ENCODE data around the gene BAZ1B. TPM values are rescaled to one million over a fixed set of nuclear protein-coding genes. Genes with fewer than 3 reads are reported as not detected.
"Not testable (repeated sequence)": the region's sequence is repeated elsewhere in the genome, so short reads cannot be mapped to it uniquely, and the experiment has no call there.

The BAZ1B gene
- total RNA-seq, 1 donor from 2014 or later = 47.2 TPM

DNA sequence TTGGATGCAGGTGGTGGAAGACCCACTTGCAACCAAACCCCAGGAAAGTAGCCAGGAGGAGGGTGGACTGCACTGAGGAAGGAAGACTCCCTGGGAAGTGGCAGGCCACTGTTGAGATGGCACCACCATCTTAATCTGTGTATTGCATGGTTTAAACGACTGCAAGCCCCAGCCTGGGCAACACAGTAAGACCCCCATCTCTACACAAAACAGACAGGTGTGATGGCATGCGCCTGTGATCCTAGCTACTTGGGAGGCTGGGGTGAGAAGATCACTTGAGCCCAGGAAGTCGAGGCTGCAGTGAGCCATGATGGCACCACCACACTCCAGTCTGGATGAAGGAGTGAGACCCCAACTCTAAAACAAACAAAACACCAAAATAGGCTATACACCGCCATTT, 45.0 kb upstream of the BAZ1B start:
- TF ChIP-seq, protein P1, sequence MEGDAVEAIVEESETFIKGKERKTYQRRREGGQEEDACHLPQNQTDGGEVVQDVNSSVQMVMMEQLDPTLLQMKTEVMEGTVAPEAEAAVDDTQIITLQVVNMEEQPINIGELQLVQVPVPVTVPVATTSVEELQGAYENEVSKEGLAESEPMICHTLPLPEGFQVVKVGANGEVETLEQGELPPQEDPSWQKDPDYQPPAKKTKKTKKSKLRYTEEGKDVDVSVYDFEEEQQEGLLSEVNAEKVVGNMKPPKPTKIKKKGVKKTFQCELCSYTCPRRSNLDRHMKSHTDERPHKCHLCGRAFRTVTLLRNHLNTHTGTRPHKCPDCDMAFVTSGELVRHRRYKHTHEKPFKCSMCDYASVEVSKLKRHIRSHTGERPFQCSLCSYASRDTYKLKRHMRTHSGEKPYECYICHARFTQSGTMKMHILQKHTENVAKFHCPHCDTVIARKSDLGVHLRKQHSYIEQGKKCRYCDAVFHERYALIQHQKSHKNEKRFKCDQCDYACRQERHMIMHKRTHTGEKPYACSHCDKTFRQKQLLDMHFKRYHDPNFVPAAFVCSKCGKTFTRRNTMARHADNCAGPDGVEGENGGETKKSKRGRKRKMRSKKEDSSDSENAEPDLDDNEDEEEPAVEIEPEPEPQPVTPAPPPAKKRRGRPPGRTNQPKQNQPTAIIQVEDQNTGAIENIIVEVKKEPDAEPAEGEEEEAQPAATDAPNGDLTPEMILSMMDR (conservative IDR thresholded peaks at IDR 0.05; ENCODE audit: low read depth, low read length) = no peak
- H3K4me3 ChIP-seq (ENCODE audit: low read depth, low read length) = no peak overlapping the region

DNA sequence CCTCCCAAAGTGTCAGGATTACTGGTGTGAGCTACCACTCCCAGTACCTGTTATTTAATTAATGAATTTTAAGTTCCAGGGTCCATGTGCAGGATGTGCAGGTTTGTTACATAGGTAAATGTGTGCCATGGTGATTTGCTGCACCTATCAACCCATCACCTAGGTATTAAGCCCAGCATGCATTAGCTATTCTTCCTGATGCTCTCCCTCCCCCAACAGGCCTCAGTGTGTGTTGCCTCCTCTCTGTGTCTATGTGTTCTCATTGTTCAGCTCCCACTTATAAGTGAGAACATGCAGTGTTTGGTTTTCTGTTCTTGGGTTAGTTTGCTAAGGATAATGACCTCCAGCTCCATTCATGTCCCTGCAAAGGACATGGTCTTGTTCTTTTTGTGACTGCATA, 44.3 kb upstream of the BAZ1B start:
- not testable (repeated sequence) for DNase-seq (ENCODE audit: low read depth); H3K4me3 ChIP-seq (ENCODE audit: low read depth, low read length)

More for the DNA sequence above, 45.0 kb upstream of the BAZ1B start:
- no peak for DNase-seq (ENCODE audit: low read depth)

DNA sequence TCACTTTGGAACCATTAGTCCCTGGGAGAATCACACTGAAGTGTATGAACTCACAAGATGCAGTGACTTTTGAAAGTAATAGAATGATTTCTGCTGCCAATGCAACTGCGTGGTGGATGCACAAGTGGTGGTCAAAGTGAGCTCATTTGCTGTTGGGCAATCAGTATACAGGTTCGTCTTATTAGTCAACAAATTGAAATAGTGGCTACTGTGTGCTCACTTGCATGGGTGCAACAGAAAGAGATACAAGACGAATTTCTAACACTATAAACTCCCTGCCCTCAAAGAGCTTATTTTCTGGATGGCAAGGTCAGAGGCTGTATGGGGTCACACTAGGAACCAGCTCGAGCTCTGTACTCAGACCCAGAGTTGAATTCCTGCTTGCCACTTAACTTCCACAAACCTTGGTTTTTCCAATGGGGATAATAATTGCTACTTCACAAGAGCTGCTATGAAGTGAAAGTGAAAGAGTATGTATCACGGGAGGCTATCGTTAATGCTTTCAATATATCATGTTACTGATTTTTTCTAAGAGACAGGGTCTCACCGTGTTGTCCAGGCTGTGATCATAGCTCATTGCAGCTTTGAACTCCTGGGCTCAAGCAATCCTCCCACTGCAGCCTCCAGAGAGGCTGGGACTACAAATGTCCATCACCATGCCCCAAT, 43.7 kb upstream of the BAZ1B start:
- DNase-seq (ENCODE audit: low read depth) = no peak
- TF ChIP-seq, protein P1 (conservative IDR thresholded peaks at IDR 0.05; ENCODE audit: low read depth, low read length) = no peak
- H3K4me3 ChIP-seq (ENCODE audit: low read depth, low read length) = peak overlapping the region; percentile 33

DNA sequence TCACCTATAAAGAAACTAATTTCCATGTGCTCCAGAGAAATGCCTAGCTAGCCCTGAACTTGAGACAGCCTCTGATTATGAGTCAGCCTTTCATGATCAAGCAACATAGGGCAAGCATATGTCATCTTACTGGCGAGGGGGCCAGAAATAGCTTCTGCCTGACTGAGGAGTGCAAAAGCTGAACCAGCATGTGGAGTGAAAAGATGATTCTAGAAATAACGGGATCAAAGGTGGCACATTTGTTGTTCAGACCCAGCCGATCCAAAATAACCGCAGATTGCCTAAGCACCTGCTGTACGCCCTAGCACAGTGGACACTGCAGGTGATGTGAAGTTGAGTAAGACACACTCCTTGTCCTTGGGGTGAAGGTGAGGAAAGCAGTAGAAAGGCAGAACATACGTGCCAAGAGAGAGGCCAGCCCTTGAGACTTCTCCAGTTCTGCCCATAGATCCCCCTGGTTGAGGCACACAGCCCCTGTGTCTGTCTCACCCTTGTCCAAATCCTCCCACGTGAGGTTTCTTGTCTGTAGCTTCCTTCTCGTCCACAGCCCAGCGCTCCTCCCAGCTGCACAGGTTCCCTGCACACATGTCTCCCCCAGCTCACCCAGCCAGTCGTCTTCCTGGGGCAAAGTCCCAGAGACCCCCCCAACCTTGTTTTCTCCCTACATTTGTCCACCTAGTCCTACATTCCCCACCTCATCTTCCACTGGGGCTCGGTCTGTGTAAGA, 38.2 kb upstream of the BAZ1B start:
- TF ChIP-seq, protein P1 (conservative IDR thresholded peaks at IDR 0.05; ENCODE audit: low read depth, low read length) = no peak

DNA sequence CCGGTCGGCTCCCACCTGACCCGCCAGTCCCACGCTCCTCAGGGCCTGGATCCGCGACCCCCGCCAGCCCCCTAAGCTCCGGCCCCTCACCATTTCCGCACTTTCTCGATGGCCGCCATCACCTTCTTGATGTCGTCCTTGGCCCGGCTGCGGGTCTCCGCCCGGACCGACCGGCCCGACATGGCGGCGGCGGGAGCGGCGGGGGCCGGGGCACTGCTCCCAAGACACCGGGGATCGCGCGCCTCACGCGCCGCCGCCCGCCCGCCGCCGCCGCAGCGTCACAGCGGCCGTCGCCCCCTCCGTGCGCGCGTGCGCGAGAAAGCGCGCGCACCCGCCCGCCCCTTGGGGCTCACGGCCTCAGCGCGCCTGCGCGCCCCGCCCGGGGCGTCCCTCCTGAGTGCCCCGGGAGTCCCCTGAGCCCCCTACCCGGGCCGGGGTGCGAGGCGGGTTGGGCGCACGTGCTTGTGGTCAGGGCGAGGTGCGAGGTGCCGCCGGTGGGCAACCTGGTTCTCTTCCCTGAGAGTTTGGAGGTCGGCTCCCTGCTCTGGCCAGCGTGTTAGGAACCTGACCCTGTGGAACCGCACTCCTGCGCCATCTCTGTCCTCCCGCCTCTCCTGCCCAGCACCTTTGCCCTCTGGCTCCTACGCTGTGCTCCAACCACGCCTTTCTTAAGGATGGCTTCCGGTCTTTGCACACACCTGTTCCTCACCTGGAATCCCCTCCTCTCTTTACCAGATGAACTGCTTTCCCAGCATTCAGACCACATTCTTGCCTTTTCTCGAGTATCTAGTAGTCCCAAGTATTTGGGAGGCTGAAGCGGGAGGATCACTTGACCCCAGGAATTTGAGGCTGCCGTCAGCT, 35.5 kb upstream of the BAZ1B start, which contains the start of gene BCL7B:
Gene BCL7B, minus strand, starts transcription at position 294 of the 861 bp plus-strand sequence. Its CDS starts 112 bp downstream, at position 182.
- DNase-seq (ENCODE audit: low read depth) = no peak
- peak within 1 kb of the TSS; percentile 91 for H3K4me3 ChIP-seq (ENCODE audit: low read depth, low read length)
- TF ChIP-seq, protein P1 (conservative IDR thresholded peaks at IDR 0.05; ENCODE audit: low read depth, low read length) = no peak

More for the DNA sequence above, 38.2 kb upstream of the BAZ1B start:
- H3K4me3 ChIP-seq (ENCODE audit: low read depth, low read length) = no peak overlapping the region
- DNase-seq (ENCODE audit: low read depth) = peak; percentile 55

DNA sequence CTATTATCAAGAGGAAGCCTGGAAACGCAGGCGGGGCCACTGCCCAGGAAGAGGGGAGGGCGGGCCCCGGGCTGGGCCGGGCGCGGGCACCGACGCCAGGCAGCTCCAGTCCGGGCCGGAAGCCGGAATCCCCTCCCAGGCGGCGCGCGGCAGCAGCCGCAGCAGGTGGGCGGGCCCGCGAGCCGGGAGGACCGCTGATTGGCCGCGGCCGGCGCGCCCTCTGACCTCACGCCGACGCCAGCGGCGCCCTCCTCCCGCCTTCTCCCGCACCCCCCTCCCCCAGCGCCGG, 35.0 kb upstream of the BAZ1B start:
- peak overlapping the region; percentile 91 for H3K4me3 ChIP-seq (ENCODE audit: low read depth, low read length)
- TF ChIP-seq, protein P1 (conservative IDR thresholded peaks at IDR 0.05; ENCODE audit: low read depth, low read length) = no peak
- no peak for DNase-seq (ENCODE audit: low read depth)

Data from epithelial cell of proximal tubule (primary cell).